Stimulated activated CD4-positive, alpha-beta T cell treated with anti-CD3 and anti-CD28 coated beads, TNF-alpha, amount 100 ng/mL, for 24 hours (primary cell): ENCODE data around the gene DCC.

ENCODE experiments used
- DNase-seq, 3 experiments: peaks; one replicate each; pipeline ENCODE4 v3.0.0-alpha.2; 2020; ENCODE audit warnings: low read depth in 3 of 3

The DCC gene

DNA sequence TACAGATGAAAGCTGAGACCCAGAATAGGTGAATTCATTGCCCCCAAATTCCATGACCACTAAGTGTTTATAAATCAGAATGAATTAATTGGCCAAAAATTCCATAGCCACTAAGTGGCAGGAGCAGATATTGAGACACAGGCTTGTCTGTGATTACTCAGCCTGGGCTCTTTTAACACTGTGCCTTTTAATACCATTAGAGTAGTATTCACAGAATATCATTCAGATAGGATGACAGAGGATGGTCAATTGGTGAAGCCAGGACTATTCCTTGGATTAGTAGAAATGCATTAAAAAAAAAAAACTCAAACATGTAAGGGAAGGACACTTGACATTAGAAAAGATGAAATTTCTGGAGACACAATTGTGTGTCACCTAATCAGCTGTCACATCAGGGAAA is 698.6 kb downstream of the DCC start:
- no peak for DNase-seq

DNA sequence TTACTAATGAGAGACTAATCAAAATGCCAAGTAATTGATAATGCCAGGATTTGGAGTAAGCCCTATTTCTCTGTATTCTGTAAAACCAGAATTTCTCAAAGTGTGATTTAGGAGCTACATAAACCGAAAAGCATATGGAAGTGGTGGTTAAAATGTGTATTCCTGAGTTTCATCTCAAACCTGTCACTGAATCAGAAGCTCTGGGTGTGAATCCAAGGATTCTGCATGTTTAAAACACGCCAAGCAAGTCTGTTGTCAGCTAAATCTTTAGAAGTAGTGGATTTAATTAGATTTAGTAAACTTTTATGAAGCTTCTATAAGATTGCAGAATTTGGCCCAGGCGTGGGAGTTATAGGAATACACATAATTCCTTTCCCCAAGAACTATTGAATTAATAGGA is 700.3 kb downstream of the DCC start:
- no peak for DNase-seq

DNA sequence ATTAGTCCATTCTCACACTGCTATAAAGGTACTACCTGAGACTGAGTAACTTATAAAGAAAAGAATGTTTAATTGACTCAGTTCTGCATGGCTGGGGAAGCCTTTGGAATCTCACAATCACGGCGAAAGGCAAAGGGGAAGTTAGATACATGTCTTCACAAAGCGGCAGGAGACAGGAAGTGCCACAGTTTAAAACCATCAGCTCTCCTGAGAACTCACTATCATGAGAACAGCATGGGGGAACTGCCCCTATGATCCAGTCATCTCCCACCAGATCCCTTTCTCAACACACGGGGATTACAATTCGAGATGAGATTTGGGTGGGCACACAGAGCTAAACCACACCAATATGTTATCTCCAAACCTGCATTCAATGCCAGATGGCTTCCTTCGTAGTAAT is 716.1 kb downstream of the DCC start:
- no peak for DNase-seq

DNA sequence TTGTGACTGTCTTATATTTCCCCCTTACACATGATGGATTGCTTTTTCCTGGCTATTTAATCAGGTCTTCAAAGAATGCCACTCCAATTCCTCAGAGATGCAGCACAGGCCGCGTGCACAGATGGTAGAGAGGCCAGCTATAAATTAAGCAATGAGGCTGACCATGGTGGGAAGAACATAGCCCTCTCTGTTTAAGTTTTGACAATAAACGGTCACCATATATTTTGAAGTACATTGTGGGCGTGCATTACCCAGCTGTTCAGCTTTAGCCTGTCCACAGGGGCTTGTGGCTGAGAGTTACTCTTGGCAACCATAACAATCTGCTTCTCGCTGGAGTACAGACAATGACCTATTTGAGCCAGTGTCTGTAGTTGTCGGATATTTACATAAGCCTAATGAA is 730.8 kb downstream of the DCC start:
- DNase-seq: no peak

DNA sequence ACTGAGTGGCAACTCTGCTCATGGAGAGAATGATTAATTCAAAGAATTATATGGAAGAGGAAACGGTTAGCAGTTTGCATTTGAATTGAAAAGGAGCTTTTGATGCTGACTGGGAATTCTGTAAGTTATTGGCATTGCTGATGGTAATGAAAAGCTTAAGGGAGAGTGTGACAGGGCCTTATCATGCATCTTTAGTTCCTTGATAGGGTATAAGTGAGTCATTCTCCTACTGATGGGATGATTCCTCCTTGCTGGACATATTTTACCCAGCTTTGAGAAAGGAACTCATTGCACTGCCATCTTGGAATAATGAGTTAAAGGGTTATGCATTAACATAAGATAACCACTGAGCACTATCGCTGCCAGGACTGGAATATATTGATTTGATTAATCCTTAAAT is 740.7 kb downstream of the DCC start:
- no peak for DNase-seq

DNA sequence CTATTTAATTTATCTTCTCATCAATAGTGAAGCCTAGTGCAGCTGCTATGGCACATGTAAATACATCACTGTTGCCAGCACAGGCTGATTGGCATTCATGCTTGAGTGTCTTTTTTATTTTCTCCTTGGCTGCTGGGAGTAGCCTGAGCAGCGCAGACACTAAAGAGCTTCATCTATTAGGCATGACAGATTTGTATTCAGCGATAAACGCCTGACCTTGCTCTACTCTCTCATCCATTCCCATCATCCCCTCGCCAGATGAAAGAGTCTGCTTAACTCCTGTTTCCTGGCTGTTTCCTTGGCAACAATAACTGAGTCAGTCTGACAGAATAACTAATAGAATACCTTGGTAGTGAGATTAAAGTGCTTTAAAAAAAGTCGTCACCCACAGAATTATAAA is 753.6 kb downstream of the DCC start:
- no peak for DNase-seq

DNA sequence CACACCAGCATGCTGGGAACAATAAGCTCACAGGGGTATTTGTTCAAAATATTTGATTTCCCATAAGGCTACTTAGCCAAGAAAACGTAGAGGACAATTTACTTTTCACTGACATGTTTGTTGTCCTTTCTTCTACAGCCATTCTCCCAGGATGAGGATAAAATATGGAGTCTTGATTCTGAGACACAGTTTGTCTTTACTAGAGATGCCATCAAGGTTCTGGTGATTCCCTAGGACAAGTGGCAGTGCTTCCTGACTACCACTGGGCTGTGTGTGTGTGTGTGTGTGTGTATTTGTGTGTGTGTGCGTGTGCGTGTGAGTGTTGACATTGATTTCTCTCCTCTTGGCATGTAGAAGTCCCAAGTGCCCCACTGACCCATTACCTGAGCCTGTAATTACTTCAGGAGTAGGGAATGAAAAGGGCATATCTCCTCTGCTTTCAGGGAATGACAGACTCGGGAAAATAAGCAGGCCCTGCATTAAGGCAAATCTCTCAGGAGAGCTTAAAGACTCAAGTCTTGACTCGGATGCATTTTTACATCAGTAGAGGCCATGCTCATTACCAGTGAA is 761.6 kb downstream of the DCC start:
- DNase-seq: no peak

DNA sequence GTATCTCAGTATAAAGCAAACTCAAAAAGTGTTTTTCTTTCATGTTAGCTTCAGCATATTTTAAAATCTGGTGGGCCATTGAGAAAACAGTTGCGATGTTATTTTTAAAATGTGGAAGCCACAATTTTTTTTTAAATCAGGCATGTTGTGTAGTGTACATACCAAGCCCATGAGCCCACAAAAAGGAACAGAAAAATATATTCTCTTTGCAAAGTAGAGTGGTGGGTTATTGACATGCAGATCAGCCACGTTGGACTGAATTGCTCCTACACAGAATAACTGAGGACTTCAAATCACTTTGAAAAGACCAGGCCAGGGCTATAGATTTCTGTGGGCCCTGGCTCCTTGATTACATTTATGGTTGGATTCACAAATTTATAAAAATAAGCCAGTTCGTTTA is 774.4 kb downstream of the DCC start:
- DNase-seq: no peak

DNA sequence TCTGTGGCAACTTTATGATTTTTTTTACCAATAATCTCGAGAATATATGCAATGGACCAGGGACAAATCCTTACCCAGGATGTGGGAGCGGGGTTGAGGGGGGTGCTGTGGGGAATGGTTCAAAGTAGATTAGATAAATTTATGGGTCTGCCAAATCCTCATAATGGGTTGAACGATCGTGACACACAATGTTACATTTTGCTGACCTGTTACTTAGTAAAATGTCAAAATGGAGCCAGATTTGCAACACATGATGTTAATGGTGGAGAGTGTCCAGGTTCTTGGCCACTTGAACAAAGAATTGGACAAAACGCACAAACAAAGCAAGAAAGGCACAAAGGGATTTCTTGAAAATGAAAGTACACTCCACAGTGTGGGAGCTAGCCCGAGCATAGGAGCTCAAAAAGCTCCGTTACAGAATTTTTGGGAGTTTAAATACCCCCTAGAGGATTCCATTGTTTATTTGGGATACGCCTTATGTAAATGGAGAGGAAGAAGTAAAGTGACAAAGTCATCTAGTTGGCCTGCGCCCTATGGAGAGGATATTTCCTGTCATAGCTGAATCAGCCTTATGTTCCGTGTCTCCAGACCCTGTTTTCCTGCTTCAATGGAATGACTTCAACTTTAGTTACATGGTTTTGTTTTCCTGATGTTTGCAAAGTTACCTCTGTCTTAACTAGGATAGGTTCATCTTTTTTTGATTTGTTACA is 776.0 kb downstream of the DCC start:
- DNase-seq: no peak

DNA sequence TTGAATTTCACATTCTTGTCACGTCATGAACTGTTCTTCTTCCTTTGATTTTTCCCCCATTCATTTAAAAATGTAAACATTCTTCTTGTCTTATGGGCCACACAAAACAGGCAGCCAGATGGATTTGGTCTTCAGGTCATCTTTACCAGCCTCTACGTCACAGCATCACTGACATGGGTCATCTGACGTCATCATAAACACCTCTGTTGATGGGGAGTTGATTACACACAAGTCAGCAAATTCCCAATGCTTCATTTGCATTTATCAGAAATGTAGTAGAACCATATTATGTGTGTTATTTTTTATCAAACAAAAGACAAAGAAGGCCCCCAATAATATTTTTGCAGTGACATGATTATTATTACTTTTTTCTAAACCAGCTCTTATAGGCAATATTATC is 777.9 kb downstream of the DCC start:
- DNase-seq: no peak

DNA sequence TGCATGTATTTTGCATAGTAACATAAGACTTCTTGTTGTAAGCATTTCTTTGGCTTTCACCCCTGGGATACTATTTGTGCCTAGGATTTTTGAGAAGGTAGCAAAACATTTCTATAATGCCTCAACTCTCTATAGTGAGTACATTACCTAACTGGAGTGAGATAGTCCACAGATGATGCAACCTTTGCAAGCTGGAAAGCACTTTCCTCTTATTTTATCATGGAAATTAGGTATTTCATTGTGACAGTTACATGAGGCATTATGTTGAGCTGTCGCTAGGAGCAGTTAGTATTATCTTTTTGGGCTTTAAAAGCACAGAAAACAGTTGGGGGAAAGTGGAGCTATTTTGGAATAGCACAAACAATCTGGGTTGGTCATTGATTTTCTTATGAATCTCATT is 786.2 kb downstream of the DCC start:
- DNase-seq: no peak

DNA sequence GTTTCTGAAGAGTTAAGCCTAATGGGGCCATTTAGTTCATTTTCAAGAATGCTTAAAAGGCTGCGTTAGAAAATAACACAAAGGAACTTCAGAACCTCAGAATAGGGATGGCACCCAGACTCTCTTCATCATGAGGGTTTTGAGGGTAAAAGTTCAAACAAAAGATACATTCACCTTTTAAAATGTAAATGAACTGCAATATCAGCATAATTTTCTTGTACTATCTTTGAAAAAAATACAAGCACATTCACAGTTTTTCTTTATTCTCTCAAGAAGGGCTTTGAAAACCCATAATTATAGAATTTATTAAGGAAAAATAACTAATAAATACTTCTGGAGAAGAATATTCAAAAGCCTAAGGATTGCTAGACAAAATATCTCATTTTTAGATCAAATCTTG is 791.0 kb downstream of the DCC start:
- DNase-seq: no peak

DNA sequence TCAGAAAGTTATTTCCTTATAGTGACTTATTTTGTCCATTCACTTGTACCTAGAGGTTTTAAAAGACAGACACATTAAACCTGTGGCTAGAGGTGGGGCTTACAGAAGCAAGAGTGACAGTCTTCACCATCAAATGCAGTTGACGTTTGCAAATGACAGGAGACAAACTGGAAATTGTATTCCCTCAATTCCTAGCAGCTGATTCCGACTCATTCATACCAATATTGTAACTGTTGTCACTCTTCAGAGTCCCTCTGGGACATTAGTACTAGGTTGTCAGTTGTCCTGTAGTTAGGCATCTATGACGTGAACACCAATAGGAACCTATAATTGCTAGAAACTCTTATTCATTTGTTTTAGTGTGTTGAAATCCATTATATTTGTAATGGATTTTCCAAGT is 794.7 kb downstream of the DCC start:
- no peak for DNase-seq

DNA sequence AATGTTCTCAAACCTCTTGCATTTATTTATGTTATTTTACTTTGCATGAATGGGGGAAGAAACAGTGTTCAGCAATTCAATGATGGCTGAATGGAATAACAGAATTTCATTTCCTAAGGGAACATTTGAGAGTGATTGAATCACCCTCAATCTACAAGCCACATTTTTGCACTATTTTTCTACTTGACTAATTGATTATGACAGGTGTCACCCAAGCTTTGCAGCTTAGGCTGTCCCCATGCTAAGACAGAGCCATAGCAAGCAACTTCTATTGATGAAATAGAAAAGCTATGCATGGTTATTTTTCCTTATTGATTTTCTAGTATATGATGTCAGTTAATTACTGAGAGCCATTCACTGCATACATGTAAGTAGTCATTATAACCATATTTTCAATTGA is 795.7 kb downstream of the DCC start:
- DNase-seq: no peak

DNA sequence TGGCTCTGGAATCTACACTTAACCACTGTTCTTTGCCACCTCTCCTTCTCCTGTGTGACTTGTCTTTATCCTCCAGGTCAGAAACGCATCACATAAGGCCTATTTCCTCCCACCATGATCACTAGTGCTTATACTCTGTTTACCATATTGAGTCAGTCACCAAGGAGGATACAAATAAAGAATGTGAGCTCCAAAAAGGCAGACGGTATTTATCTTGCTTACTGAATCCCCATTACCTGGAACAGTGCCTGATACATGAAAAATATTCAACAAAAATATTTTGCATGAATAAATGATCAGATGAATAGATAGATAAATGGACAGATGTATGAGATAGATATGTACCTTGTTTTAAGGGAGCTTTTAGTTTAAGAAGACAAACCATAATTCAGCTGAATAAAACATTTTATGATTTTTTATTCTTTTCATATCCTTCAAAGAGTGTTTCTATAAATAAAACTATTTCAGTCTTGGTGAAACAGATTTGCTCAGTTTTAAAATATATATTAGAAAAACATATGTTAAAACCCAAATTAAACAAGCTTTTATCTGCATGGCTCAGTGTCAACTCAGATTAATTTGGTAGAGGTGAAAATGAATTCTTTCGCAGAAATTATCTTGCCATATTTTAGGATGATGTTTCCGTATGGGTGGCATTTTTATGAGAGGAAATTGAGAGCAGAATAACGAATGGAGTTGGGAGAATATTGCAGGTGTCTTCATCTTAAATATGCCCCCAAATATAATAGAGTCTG is 799.9 kb downstream of the DCC start:
- no peak for DNase-seq

DNA sequence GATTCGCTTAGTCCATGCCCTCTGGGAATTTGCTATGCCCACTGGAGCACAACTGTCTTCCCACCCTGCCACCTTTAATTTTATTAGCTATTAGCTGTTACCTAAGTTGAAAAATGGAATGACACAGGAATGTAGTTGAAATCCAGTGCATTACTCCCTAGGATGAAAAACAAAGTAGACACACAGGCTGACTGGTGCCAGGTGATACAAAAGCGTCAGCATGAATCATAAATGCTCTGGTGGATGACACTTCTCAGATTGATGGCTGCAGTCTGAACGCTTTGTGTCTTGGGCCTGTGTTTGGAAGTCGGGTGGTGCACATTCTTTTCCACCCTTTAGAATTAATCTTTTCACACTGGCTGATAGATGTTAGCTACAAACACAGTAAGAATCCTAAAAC is 802.0 kb downstream of the DCC start:
- DNase-seq: no peak

DNA sequence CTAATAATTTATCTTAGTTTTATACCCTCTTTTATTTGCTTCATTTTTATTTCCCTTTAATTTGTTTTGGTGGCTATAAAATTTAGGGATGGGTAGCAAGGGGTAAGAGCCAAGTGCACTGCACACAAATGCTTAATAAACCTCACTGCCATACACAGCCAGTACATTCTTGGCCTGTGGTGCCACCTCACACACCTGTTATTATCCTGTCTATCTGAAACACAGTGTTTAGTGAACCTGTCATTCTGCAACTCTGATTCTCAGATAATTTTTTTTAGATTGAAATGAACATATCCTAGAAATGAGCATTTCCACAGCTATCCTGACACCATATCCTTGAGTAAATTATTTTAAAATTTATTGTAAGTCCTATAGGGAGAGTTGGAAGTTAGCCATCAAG is 807.5 kb downstream of the DCC start:
- DNase-seq: no peak

DNA sequence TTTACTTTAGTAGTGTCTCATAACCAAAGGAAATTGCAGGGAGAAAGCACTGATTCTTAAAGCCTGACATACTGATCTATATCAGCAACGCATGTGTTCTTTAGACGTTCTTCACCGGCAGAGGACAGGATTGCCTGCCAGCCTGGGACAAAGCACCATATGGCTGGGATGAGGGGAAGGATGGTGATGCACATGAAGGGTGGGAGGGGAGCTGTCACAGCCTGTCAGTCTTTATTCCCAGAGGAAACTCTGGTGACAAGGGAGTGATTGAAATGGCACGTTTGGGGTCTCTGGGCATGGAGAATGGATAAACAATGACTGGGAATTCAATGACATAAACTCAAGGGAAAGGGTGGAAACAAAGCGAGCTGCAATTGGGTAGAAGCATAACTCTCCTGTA is 808.1 kb downstream of the DCC start:
- DNase-seq: no peak

DNA sequence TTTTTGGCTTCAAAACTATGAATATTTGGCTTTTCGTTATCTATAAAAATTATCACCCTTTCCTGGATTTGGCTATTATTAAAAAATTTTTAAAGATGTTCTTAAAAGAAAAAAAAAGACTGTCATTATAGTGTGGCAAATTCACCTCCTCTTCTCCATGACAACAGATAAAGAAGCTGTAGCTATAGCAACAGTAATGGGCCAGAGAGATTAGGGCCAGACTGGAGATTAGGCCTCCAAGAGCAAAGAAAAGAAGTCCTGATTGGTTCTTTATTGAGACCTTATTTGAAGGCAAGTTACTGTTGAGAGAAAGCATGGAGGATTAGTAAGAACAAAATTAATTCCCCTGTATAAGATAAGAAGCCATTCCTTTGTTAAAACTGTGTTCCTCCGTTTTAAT is 812.5 kb downstream of the DCC start:
- DNase-seq: no peak

DNA sequence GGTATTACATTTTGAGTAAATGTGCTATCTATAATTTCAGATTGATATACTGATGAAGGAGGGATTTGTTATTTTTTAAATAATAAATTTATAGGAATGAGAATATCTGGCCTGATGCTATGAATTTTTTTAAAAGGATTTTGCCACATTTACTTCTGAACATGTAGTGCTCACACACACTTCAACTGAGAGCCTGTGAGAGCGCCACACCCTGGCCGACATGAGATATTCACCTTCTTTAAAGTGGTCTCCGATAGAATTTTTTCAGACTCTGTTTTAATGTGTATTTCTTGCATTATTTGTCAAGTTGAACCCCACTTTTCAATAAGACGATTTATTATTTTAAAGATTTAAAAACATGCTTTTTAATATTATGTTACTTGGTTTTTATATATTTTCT is 813.3 kb downstream of the DCC start:
- DNase-seq: no peak

DNA sequence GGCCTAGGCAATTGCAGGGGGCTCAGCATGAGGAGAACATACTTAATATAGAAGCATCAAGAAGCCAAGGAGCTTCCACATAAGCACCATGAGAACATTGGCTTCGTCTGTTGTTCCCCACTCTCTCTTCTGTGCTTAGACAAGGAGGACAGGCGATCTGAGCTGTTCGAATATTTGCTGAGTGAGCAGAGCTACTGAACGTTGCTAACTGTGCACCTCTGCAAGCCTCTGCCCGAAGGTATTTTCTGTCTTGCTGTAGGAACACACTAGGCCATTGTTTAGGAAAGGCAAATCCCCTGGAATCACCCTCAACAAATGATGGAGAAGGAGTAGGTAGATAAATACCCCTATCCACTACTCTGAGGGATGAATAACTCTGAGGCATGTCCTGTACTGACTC is 813.8 kb downstream of the DCC start:
- DNase-seq: no peak

DNA sequence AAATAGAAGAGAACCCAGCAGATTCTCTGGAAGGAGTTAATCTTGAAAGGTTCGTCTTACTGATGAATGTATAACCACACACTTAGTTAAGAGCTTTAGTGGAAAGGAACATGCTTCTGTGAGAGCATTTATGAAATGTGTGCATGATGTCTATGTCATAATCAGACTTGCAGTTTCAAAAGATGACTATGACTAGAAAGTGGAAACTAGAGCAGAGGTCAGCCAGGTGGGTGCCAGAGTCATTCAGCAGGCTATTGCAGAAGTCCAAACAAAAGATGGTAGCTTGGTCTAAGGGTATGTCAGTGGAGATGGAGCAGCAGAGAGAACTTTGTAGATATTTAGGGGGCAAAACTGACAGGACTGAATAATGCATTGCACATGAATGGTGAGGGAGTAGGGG is 825.8 kb downstream of the DCC start:
- DNase-seq: no peak

DNA sequence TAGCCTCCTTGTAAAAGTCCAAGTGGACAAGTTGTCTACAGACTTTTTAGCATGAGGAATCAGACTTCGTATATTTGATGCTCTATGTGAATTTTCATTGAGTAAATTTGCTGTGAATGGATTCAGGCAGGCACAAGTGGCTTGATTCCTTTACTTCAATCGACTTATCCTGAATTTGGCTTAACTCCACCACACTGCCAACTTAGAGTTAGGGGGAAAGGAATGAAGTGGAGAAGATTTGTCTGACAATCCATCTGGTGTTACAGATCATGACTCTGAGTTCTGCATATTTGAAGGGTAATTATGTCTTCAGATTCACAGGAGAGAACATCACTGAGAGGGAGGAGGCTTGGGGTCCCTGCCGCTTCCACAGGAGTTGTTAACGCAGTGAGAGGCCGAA is 829.3 kb downstream of the DCC start:
- no peak for DNase-seq
